Endothelial cell of umbilical vein (primary cell): ENCODE results near the gene NBEAL2. TPM values are rescaled to one million over a fixed set of nuclear protein-coding genes. Genes with fewer than 3 reads are reported as not detected.

Experiments
- BruUV-seq: library from RNA; stranded (reverse); fragments of 400-500 nt; replicated peaks from 2 replicates; lab custom pipeline; 2021; lab: Mats Ljungman, UMichigan
- CTCF ChIA-PET: fragments of 300-600, 350-600 bp; sonication (Branson Sonifier 250); formaldehyde crosslinking; loops from one replicate; lab custom pipeline; 2021; ENCODE audit warnings: antibody characterized with exemption, inconsistent platforms; lab: Charles Lee
- POLR2A ChIA-PET: fragments of 300-600, 350-600 bp; sonication (Branson Sonifier 250); formaldehyde crosslinking; loops from one replicate; lab custom pipeline; 2021; ENCODE audit warnings: antibody characterized with exemption, inconsistent platforms; lab: Charles Lee
- DNase-seq: peaks from one replicate; pipeline ENCODE4 v3.0.0-alpha.2; 2011; ENCODE audit warnings: low read depth, low spot score
- FAIRE-seq: peaks from 2 replicates; lab custom pipeline; 2011; peaks lifted over from hg19 to GRCh38; lab: Jason Lieb, UNC
- H2AFZ ChIP-seq: 2 replicates; pipeline ENCODE4 v1.6.0; 2012; ENCODE audit warnings: low read depth, low read length, control low read depth, inconsistent platforms
- H3K27ac ChIP-seq: 2 replicates; pipeline ENCODE4 v1.5.1; 2011; ENCODE audit warnings: low read depth, mild to moderate bottlenecking, control low read depth, low read length, moderate library complexity; ENCODE audit not compliant: insufficient read depth
- H3K27me3 ChIP-seq, 2 experiments: 2 replicates each; pipeline versions ENCODE4 v1.6.0 to v1.6.1; 2011; ENCODE audit warnings: low read length in 2 of 2, mixed read lengths in 1 of 2; ENCODE audit not compliant: control insufficient read depth in 2 of 2, insufficient read depth in 2 of 2
- H3K36me3 ChIP-seq, 2 experiments: 2 replicates in 1 of 2; 3 replicates in 1 of 2; pipeline ENCODE4 v1.5.1; 2011; ENCODE audit warnings: low read length in 2 of 2, mild to moderate bottlenecking in 1 of 2, moderate library complexity in 1 of 2; ENCODE audit not compliant: control insufficient read depth in 2 of 2, insufficient read depth in 2 of 2; ENCODE audit errors: extremely low read depth in 1 of 2
- H3K4me1 ChIP-seq: 3 replicates; pipeline ENCODE4 v1.5.1; 2011; ENCODE audit warnings: mild to moderate bottlenecking, low read length; ENCODE audit not compliant: control insufficient read depth, insufficient read depth; ENCODE audit errors: extremely low read depth
- H3K4me2 ChIP-seq: 2 replicates; pipeline ENCODE4 v1.6.1; 2011; ENCODE audit warnings: low read length, control low read depth, mixed read lengths; ENCODE audit not compliant: insufficient read depth
- H3K4me3 ChIP-seq, 3 experiments: fragments of 200-600 bp in 1 of 3; sonication (generic), shearing (Covaris generic) in 1 of 3; replicated peaks in 1 of 3; 2 replicates each; pipeline ENCODE4 v1.5.1; 2011 to 2016; ENCODE audit warnings: control low read depth in 3 of 3, low read length in 3 of 3, mild to moderate bottlenecking in 2 of 3, inconsistent platforms in 1 of 3, low read depth in 1 of 3, moderate library complexity in 1 of 3; ENCODE audit not compliant: insufficient read depth in 1 of 3
- H3K79me2 ChIP-seq: 2 replicates; pipeline ENCODE4 v1.6.0; 2012; ENCODE audit warnings: low read length, inconsistent platforms; ENCODE audit not compliant: control insufficient read depth, insufficient read depth
- H3K9ac ChIP-seq: replicated peaks from 2 replicates; pipeline ENCODE3; 2011; ENCODE audit warnings: low read length, control low read depth; ENCODE audit not compliant: insufficient read depth; ENCODE audit errors: extremely low read depth
- H3K9me1 ChIP-seq: replicated peaks from 3 replicates; pipeline ENCODE4 v1.6.0; 2011; ENCODE audit warnings: mild to moderate bottlenecking, low read length; ENCODE audit not compliant: control insufficient read depth, insufficient read depth; ENCODE audit errors: extremely low read depth
- H3K9me3 ChIP-seq: replicated peaks from 2 replicates; pipeline ENCODE4 v1.5.1; 2012; ENCODE audit warnings: low read length, inconsistent platforms; ENCODE audit not compliant: control insufficient read depth, insufficient read depth
- H4K20me1 ChIP-seq: replicated peaks from 2 replicates; pipeline ENCODE3; 2011; ENCODE audit warnings: mild to moderate bottlenecking, low read length; ENCODE audit not compliant: control insufficient read depth, insufficient read depth; ENCODE audit errors: extremely low read depth
- CTCF ChIP-seq, 2 donors: IDR thresholded peaks; 1 replicate in 1 of 2; 2 replicates in 1 of 2; pipeline ENCODE4 v1.5.1; 2011; ENCODE audit warnings: low read length in 2 of 2, mild to moderate bottlenecking in 2 of 2, moderate library complexity in 2 of 2, control low read depth in 1 of 2, inconsistent platforms in 1 of 2, low read depth in 1 of 2; ENCODE audit not compliant: insufficient read depth in 1 of 2; ENCODE audit errors: extremely low read depth in 1 of 2
- EZH2 ChIP-seq: IDR thresholded peaks from 2 replicates; pipeline ENCODE4 v1.6.1; 2012; ENCODE audit warnings: borderline replicate concordance, low read depth, mild to moderate bottlenecking, moderate library complexity, low read length, inconsistent platforms; ENCODE audit not compliant: severe bottlenecking
- FOS ChIP-seq: IDR thresholded peaks from 2 replicates; pipeline ENCODE4 v1.6.1; 2011; ENCODE audit warnings: mild to moderate bottlenecking, low read length, moderate library complexity, borderline replicate concordance; ENCODE audit not compliant: insufficient read depth
- GATA2 ChIP-seq: IDR thresholded peaks from 2 replicates; pipeline ENCODE4 v1.7.0; 2011; ENCODE audit warnings: low read depth, mild to moderate bottlenecking, moderate library complexity, mixed read lengths, low read length; ENCODE audit not compliant: insufficient read length, insufficient read depth
- JUN ChIP-seq: IDR thresholded peaks from 2 replicates; pipeline ENCODE4 v1.6.1; 2011; ENCODE audit warnings: borderline replicate concordance, low read depth; ENCODE audit not compliant: insufficient read length, insufficient read depth
- MAX ChIP-seq: IDR thresholded peaks from 2 replicates; pipeline ENCODE4 v1.6.1; 2011; ENCODE audit not compliant: insufficient read depth, insufficient read length
- MYC ChIP-seq: IDR thresholded peaks from one replicate; pipeline ENCODE4 v1.6.1; 2011; ENCODE audit warnings: mild to moderate bottlenecking, low read depth, low read length
- POLR2AphosphoS5 ChIP-seq: IDR thresholded peaks from 2 replicates; pipeline ENCODE4 v1.6.1; 2012; ENCODE audit warnings: low read depth, mild to moderate bottlenecking, control low read depth, low read length, moderate library complexity; ENCODE audit not compliant: insufficient read depth
- dilution Hi-C: fragments of 300-500 bp; cut with MboI; formaldehyde crosslinking; loops from one replicate; pipeline ENCODE4 v1.15.0; 2019; ENCODE audit warnings: low sequenced_read_pairs; ENCODE audit not compliant: extremely low pct_ligation_motif_present
- intact Hi-C: fragments of 100-400 bp; cut with micrococcal nuclease; formaldehyde crosslinking; loops from one replicate; pipeline ENCODE4 v1.10.0; 2022
- polyA plus RNA-seq, 4 experiments: library from polyadenylated mRNA; depleted of rRNA in 3 of 4; stranded (reverse) in 3 of 4; unstranded in 1 of 4; fragments of >200 nt; gene quantifications; 2 replicates each; pipeline versions ENCODE4 v1.2.1 to v1.2.3, GENCODE V29; 2011 to 2012; ENCODE audit warnings: missing spikeins in 1 of 4
- total RNA-seq: library from RNA; stranded (reverse); gene quantifications from 2 replicates; pipeline ENCODE4 v1.2.3, GENCODE V29; 2021

NBEAL2 gene
- total and polyA plus RNA-seq, 2 donors (not counting 3 experiments of a cell fraction or from before 2014, with no cell fraction given), result 48.0 to 84.7 TPM

GRCh38 chr3:46986782-46987310 is 7.4 kb downstream of the NBEAL2 start:
- no peak for DNase-seq
- intact Hi-C loops (loop anchor here (1.0 kb wide), 1 partner anchor 8 kb away; the partner anchor contains the start of gene NBEAL2), dilution Hi-C loops (no loop called here)
- Histone ChIP-seq H2AFZ (no peak overlapping the region), H3K9me1 (no peaks in the 10 kb centered on the region), H3K27ac (no peak overlapping the region), H3K4me1 (peaks cover 23% of the 10 kb centered on the region), H3K9me3 (no peaks in the 10 kb centered on the region), H3K9ac (no peak overlapping the region), H3K36me3 (peaks cover 3 to 8% of the 10 kb centered on the region in 2 experiments), H3K4me3 (no peak overlapping the region), H4K20me1 (no peaks in the 10 kb centered on the region), H3K79me2 (peaks cover 35% of the 10 kb centered on the region), H3K4me2 (no peak overlapping the region), H3K27me3 (no peaks in the 10 kb centered on the region)
- BruUV-seq, result no TSS peak
- POLR2A ChIA-PET, result interaction anchor here (1.0 kb wide), 1 partner anchor 10 kb away, joined by 7 read pairs; no protein-coding TSS in a partner anchor
- CTCF ChIA-PET, result interaction anchor here (0.8 to 2.6 kb wide), 6 partner anchors 11 to 64 kb away, joined by 3 to 34 read pairs (median 4); no protein-coding TSS in a partner anchor
- FAIRE-seq, result no peak
- no peak for TF ChIP-seq FOS

GRCh38 chr3:46987319-46987742 is 7.9 kb downstream of the NBEAL2 start:
- H3K27ac ChIP-seq, result peak overlapping the region; percentile 77
- dilution Hi-C loops (no loop called here), intact Hi-C loops (loop anchor here (1.0 kb wide), 1 partner anchor 8 kb away; the partner anchor contains the start of gene NBEAL2)
- no TSS peak for BruUV-seq
- no peaks in the 10 kb centered on the region for H3K27me3 ChIP-seq
- H3K9me3 ChIP-seq, result no peaks in the 10 kb centered on the region
- DNase-seq (no peak), FAIRE-seq (no peak)
- CTCF ChIA-PET, result interaction anchor here (0.8 to 2.6 kb wide), 6 partner anchors 10 to 64 kb away, joined by 3 to 34 read pairs (median 4); no protein-coding TSS in a partner anchor
- H3K36me3 ChIP-seq, result peaks cover 3 to 8% of the 10 kb centered on the region in 2 experiments
- peaks cover 33% of the 10 kb centered on the region for H3K79me2 ChIP-seq
- no peaks in the 10 kb centered on the region for H4K20me1 ChIP-seq
- H3K4me3 ChIP-seq, result no peak overlapping the region
- no peak overlapping the region for H3K9ac ChIP-seq
- POLR2A ChIA-PET, result interaction anchor here (1.0 kb wide), 1 partner anchor 10 kb away, joined by 7 read pairs; no protein-coding TSS in a partner anchor
- peaks cover 21% of the 10 kb centered on the region for H3K4me1 ChIP-seq
- no peaks in the 10 kb centered on the region for H3K9me1 ChIP-seq
- no peak overlapping the region for H2AFZ ChIP-seq
- no peak overlapping the region for H3K4me2 ChIP-seq
- TF ChIP-seq MYC, result no peak
- no peak for TF ChIP-seq FOS
- no peak for TF ChIP-seq CTCF (IDR thresholded peaks at IDR 0.05; ENCODE audit: extremely low read depth in 1 of 2, insufficient read depth in 1 of 2, low read depth in 1 of 2, low read length in 2 of 2)
- TF ChIP-seq JUN, result no peak
- TF ChIP-seq GATA2, result no peak
- no peak for TF ChIP-seq POLR2AphosphoS5
- TF ChIP-seq EZH2, result no peak
- no peak for TF ChIP-seq MAX
